Neural progenitor cell (in vitro differentiated cells): ENCODE results near the gene COL17A1.

Source experiments
- CTCF ChIP-seq: fragments of 200-600 bp; sonication (generic); IDR thresholded peaks from 2 replicates; pipeline ENCODE4 v1.5.1; 2017; ENCODE audit warnings: antibody characterized with exemption, mild to moderate bottlenecking
- EZH2 ChIP-seq: fragments of 200-600 bp; sonication (generic); IDR thresholded peaks from 2 replicates; pipeline ENCODE4 v1.6.1; 2017; ENCODE audit warnings: antibody characterized with exemption, mild to moderate bottlenecking, moderate library complexity

GRCh38 chr10:104043854-104044253 lies 41.8 kb downstream of the COL17A1 start:
- TF ChIP-seq CTCF (no peak), EZH2 (no peak)
